Stimulated activated CD8-positive, alpha-beta memory T cell treated with anti-CD3 and anti-CD28 coated beads, Interleukin-12 subunit alpha, Interleukin-12 subunit beta, amount 100 ng/mL, for 24 hours (primary cell): ENCODE data around the gene TOLLIP.

Experiments used
- DNase-seq: peaks from one replicate; pipeline ENCODE4 v3.0.0-alpha.2; 2020; ENCODE audit errors: extremely low read depth

The TOLLIP gene

DNA sequence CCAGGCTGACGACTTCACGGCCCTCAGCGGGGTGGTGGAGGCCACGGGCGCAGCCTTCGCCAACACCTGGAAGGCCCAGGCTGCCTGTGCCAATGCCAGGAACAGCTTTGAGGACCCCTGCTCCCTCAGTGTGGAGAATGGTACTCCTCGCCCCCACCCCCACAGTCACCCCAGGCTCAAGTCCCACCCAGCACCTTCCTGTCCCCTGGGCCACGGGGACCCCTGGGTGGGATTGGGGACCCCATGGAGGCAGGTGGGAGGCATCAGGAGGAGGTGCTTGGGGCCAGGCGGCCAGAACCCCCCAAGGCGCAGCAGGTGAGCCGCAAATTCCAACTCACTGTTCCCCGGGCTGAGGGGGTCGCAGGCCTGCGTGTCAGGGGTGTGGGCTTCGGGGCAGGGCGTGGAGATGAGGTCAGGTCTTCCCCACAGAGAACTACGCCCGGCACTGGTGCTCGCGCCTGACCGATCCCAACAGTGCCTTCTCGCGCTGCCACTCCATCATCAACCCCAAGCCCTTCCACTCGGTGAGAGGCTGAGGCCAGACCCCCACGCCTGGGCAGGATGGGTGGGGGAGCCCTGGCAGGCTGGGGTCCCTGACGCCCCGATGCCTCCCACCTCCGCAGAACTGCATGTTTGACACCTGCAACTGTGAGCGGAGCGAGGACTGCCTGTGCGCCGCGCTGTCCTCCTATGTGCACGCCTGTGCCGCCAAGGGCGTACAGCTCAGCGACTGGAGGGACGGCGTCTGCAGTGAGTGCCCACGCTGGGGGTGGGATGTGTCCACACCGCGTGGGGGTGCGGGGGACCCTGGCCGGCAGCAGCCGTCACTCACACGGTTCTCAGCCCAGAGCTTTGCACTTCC, 77.2 kb downstream of the TOLLIP start:
- no peak for DNase-seq

DNA sequence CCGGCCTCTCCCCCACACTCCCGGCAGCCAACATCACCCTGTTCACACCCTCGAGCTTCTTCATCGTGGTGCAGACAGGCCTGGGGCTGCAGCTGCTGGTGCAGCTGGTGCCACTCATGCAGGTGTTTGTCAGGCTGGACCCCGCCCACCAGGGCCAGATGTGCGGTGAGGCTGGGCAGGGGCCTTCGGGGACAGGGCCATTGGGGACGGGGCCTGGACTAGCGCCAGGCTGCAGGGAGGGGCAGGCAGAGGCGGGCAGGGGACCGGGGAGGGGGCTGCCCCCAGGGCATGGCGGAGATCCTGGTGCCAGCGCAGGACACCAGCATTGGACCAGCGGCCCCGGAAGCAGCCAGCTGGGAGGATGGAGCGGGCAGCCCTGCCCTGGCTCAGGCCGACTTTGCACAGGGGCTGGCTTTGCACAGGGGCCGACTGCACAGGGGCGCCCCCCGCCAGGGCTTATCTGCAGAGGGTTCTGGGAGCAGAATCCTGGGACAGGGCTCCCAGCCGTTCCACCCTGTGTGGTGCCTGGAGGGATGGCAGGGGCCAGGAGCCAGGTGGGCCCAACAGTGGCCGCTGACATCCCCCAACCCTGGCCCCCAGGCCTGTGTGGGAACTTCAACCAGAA, 77.9 kb downstream of the TOLLIP start:
- DNase-seq, result no peak

DNA sequence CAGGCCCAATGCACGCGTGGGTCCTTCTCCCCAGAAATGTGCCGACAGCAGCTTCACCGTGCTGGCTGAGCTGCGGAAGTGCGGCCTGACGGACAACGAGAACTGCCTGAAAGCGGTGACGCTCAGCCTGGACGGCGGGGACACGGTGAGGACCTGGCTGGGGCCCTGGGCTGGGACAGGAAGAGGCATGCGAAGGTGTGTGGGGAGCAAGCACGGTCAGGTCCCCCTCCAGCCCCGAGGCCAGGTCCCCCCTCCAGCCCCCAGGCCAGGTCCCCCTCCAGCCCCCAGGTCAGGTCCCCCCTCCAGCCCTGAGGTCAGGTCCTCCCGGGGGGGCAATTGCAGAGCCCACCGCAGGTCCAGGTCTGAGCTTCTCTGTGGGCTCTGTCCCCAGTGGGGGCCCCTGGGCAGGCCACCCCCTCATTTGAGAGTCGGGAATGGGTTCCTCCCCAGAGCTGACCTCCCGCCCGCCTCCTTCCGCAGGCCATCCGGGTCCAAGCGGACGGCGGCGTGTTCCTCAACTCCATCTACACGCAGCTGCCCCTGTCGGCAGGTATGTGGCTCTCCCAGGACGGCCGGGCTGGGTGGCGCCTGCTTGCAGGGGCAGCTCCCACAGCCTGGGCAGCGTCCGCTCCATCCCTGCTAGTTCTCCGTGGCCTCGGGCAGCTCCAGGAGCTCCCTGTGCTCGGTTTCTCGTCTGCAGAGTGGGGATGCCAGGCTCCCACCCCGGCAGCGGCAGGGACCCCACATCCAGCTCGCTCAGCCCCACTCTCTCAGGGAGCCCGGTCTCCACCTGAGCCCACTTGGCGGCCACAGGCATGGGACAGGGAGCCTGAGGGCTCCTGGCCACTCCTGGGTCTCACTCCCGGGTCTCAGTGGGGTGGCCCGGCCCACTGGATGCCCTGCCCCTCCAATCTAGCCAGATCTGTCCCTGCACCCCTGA, 78.7 kb downstream of the TOLLIP start:
- DNase-seq, result no peak

DNA sequence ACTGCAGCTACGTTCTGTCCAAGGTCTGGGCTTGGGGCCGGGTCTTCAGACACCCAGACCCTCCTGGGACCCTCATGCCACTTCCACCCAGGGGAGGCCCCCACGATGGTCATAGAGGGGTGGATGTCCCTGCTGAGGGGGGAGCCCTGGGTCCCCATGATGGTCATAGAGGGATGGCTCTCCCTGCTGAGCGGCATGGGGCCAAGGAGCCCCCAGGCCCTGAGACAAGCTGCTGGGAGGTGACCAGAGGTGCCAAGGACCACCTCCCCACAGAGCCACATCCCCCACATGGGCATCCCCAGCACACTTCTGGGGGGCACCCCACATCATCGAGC, 79.3 kb downstream of the TOLLIP start:
- no peak for DNase-seq

DNA sequence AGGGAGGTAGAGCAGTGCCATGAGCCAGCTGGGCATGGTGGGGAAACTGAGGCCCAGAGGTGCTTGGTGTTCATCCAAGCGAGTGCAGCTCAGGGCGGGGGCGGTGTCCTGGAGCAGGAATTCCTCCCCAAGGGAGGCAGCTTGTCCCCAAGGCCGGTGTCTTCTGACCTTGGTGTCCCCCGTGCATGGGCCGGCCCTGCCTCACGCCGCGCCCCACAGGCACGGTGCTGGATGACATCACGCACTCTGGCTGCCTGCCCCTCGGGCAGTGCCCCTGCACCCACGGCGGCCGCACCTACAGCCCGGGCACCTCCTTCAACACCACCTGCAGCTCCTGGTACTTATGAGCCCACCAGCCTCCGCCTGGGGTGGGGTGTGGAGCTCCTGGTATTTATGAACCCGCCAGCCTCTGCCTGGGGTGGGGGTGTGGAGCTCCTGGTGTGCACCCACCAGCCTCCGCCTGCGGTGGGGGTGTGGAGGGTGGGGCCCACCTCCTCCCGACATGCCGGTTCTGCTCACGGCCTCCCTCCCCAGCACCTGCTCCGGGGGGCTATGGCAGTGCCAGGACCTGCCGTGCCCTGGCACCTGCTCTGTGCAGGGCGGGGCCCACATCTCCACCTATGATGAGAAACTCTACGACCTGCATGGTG, 79.8 kb downstream of the TOLLIP start:
- DNase-seq, result no peak

DNA sequence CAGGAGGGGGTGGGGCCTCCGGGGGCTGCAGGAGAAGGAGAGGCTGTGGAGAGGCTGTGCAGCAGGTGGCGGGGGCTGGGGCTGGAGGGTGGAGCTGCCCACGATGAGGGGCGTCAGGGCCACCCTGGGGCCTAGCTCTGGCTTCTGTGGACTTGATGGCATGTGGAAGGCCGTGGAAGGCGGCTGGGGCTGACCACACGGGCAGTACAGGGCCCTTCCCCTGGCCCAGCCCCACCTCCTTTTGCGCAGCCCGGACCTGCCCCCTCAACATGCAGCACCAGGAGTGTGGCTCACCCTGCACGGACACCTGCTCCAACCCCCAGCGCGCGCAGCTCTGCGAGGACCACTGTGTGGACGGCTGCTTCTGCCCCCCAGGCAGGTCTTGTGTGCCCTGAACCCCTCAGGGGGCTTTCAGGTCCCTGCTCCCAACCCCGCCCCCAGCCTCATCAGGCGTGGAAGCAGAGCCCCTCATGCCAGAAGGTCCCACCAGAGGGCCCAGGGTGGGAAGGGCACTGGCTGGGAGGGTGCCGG, 80.4 kb downstream of the TOLLIP start:
- no peak for DNase-seq

DNA sequence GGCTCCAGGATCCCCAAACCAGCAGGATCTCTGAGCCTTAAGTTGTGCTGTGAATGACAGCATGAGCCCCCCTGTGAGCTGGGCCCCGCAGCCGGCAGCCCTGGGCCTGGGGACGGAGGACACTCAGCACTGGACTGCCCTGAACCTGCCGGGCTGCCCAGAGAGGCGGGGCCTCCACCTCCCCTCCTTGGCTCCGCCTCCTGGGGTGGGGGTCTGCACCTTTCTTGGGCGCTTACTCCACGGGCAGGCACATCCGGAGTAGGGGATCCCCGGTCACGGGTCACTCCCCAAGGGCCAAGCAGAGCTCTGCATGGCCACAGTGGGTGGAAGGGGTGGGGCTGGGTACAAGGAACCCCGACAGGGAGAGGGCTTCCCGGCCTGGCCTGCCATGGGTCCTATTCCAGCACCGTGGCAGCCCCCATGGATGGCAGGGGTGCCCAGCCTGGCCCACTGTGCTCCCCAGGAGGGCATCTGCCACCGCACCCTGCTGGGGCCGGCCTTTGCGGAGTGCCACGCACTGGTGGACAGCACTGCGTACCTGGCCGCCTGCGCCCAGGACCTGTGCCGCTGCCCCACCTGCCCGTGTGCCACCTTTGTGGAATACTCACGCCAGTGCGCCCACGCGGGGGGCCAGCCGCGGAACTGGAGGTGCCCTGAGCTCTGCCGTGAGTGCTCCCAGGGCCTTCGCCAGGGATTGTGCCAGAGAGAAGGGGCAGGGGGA, 81.2 kb downstream of the TOLLIP start:
- DNase-seq, result no peak

DNA sequence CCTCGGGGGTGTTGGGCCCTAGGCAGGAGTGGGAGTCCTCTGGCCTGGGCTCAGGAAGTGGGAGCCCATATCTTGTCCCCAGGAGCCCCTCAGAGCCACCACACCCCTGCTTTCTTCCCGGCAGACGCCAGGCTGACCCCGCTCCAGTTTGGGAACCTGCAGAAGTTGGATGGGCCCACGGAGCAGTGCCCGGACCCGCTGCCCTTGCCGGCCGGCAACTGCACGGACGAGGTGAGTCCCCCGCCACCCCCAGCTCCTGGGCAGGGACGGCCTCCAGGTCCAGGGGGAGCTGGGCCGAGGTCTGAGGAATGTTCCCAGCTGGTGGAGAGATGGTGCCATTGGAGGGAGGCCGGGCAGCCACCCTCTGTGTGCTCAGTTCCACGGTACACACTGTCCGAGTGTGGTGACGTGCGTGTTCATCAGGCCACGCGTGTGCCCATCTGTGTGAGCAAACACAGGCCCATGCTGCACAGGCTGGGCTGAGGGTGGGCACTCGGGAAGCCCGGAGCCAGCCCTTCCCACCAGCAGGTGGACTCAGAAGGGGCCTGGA, 81.8 kb downstream of the TOLLIP start:
- DNase-seq, result no peak

DNA sequence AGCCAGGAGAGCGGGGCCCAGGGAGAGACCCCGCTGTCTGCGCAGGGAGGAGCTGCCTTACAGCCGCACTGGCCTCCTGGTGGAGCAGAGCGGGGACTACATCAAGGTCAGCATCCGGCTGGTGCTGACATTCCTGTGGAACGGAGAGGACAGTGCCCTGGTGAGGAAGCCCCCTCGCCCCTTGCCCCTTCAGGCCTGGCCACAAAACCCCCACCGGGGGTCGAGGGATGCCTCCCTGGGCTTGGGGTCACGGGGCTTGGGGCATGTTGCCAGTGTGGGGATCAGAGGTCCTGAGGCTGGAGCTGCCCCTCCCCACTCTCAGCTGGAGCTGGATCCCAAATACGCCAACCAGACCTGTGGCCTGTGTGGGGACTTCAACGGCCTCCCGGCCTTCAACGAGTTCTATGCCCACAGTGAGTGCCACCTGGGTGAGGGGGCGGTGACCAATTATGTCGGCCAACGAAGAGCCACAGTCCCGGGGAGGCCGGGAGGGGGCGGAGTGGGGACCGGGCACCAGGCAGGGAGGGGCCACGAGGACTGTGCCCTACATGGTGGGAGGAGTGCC, 82.4 kb downstream of the TOLLIP start:
- DNase-seq, result no peak

DNA sequence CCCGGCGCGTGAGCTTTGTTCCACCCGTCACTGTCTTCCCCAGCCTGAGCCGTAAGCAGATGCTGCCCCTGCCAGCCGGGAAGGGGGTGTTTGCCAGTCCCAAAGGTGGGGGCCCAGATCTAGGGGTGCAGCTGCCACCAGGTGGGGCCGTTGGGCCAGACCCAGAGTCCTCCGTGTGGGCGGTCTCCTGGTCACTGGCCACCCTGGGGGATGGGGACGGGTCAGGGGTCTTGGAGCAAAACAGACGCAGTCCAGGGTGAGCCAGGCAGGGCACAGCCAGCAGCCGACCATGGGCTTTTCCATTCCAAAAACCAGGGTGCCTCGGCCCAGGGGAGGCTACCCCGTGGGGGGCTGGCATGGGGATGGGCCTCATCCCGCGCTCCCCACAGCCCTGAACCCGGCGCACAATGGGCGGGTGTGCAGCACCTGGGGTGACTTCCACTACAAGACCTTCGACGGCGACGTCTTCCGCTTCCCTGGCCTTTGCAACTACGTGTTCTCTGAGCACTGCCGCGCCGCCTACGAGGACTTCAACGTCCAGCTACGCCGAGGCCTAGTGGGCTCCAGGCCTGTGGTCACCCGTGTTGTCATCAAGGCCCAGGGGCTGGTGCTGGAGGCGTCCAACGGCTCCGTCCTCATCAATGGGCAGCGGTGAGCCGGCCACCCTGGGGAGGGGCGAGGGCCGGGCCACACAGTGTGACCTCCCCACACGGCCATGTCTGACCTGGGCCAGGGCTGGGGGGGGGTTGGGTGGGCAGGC, 83.0 kb downstream of the TOLLIP start:
- DNase-seq, result no peak

DNA sequence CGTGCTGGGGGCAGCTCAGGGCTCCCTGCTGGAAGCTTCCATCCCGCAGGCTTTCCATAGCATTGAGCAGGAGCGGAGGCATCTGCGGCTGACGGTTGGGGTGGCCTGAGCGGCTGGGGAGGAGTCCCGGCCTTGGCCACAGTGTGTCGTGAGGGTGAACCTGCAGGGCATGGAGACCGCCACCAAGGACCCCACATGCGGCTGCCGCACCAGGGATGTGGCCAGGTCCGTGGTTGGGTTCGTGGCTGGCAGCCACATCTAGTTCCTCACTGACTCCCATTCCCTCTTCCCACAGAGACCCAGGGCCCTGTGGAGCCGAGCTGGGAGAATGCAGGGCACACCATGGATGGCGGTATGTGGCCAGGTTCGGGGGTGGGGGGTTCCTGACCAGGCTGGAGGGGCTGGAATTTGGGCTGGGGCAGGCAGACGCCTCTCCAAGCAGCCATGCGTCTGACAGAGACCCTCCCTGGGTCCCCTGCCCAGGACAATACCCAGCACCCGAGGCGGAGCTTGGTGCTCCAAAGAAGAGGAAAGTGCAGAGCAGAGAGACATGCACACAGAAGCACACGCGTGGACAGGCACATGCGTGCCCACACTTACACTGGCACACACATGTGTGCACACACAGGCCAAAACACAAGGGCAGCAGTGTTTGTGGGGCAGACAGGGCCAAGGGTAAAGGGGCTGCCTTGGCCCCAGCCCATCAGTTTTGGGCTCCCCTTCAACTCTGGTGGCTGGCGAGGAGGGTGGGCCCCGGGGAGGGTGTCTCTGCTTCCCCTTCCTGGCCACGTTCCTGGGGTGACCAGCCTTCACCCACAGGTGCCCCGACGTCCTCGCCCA, 83.8 kb downstream of the TOLLIP start:
- no peak for DNase-seq

DNA sequence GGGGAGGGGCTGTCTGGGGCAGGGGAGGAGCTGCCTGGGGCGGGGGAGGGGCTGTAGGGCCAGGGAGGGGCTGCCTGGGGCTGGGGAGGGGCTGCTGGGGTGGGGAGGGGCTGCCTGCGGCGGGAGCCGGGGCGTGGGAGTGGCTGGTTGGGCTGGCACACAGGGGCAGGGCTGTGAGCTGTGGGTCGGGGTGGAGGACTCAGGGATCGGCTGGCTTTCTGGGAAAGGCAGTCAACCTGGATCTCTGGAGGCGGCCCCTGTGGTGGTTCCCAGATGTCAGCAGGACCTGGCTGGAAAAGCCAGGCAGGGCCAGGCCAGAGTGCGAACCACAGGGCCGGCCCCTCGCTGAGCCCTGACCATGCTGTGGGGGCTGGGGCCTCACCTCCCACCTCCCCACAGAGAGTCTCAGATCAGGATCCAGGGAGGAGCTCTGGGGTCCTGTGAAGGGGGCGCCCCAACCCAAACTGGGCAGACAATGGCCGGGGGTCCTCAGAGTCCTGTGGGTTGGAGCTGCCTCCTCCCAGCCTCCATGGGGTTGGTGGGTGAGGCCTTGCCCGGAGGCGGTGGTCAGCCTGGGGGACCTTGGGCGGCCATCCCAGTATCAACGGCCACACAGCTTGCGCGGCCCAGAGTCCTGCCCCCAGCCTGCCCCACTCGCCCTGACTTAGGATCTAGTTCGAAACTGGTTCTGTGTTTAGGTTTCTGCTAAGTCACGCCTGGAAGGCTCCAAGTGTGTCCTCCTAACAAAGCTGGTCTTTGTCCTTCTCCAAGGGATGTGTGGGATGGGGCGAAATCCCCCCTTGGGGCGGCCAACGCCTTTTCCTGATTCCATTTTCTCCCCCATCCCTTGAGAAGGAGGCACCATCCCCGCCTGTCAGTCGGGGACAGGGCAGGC, 84.7 kb downstream of the TOLLIP start:
- DNase-seq, result no peak
